ENCODE results near the gene XKR3.
"Not testable (repeated sequence)": the region's sequence is repeated elsewhere in the genome, so short reads cannot be mapped to it uniquely, and the experiment has no call there.

Gene XKR3

GRCh38 chr22:16854631-16855030 lies 29.4 kb upstream of the XKR3 start:
- H3K4me1 ChIP-seq (ENCODE audit: control insufficient read depth in 2 of 2, insufficient read depth in 1 of 2, low read depth in 1 of 2, low read length in 2 of 2) = no peaks in the 10 kb centered on the region
- no peak overlapping the region for H3K4ac ChIP-seq (ENCODE audit: low read length)
- H4K91ac ChIP-seq (ENCODE audit: low read depth, low read length, poor library complexity) = no peak overlapping the region
- H3K9ac ChIP-seq (ENCODE audit: low read depth, low read length, poor library complexity) = no peak overlapping the region
- H2AK5ac ChIP-seq (ENCODE audit: low read depth, low read length) = no peak overlapping the region
- H2BK120ac ChIP-seq (ENCODE audit: low read depth, low read length) = no peak overlapping the region
- no peak overlapping the region for H2BK5ac ChIP-seq (ENCODE audit: low read length)
- no peak for DNase-seq (ENCODE audit: low spot score)
- no peak overlapping the region for H3K27ac ChIP-seq (replicated peaks; ENCODE audit: low read length)
- no peak overlapping the region for H3K4me3 ChIP-seq (ENCODE audit: low read length in 2 of 2)
- no peak overlapping the region for H2BK15ac ChIP-seq (ENCODE audit: low read length)
- no peak overlapping the region for H3K18ac ChIP-seq (ENCODE audit: low read length)
- no peak overlapping the region for H2BK12ac ChIP-seq (ENCODE audit: low read length)
- no peak overlapping the region for H3K14ac ChIP-seq (ENCODE audit: low read length)
- no peak overlapping the region for H2AFZ ChIP-seq (ENCODE audit: low read length)
- H3K23ac ChIP-seq (ENCODE audit: low read depth, low read length, poor library complexity) = no peak overlapping the region
- no peak overlapping the region for H4K8ac ChIP-seq (ENCODE audit: low read depth, low read length)
- no peaks in the 10 kb centered on the region for H3K79me1 ChIP-seq (ENCODE audit: low read depth, low read length)
- H3K36me3 ChIP-seq (replicated peaks in 1 of 2; ENCODE audit: control insufficient read depth in 2 of 2, insufficient read depth in 2 of 2, low read length in 2 of 2) = no peaks in the 10 kb centered on the region
- H3K27me3 ChIP-seq (ENCODE audit: control insufficient read depth in 3 of 3, insufficient read depth in 3 of 3, low read depth in 1 of 3, low read length in 3 of 3) = no peaks in the 10 kb centered on the region
- no peak overlapping the region for H3K4me2 ChIP-seq (ENCODE audit: insufficient read depth, low read length, poor library complexity, severe bottlenecking)
- H3K9me3 ChIP-seq (replicated peaks in 1 of 2; ENCODE audit: control insufficient read depth in 2 of 2, insufficient read depth in 1 of 2, low read depth in 1 of 2, low read length in 2 of 2) = no peaks in the 10 kb centered on the region

DNA sequence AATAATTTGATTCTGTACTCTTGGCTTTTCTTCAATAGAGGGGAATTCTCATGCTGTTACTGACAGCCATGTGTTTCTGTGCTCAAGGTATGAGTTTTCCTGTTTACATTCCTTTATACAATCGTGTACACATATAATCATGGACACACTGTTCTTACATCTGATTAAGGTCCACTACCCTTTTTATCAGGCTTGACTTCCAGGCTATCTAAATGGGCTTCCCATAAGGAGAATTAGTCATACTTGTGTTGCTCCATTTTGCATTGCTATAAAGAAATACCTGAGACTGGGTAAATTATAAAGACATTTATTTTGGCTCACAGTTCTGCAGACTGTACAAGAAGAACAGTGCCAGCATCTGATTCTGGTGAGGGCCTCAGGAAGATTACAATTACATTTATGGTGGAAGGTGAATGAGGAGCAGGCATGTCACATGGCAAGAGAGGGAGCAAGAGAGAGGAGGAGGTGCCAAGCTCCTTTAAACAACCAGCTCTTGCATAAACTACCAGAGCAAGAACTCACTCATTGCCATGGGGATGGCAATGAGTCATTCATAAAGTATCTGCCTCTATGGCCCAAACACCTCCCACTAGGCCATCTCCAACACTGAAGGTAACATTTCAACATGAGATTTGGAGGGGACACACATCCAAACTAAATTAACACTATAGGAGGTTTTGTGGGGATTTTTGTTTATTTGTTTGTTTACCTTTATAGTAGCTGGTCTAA lies 26.2 kb upstream of the XKR3 start:
- H3K9ac ChIP-seq (ENCODE audit: low read depth, low read length, poor library complexity); H3K36me3 ChIP-seq (replicated peaks in 1 of 2; ENCODE audit: control insufficient read depth in 2 of 2, insufficient read depth in 2 of 2, low read length in 2 of 2); H2AFZ ChIP-seq (ENCODE audit: low read length); H3K4ac ChIP-seq (ENCODE audit: low read length); H4K8ac ChIP-seq (ENCODE audit: low read depth, low read length); H3K27ac ChIP-seq (replicated peaks; ENCODE audit: low read length); H3K18ac ChIP-seq (ENCODE audit: low read length); H2BK120ac ChIP-seq (ENCODE audit: low read depth, low read length); H3K4me1 ChIP-seq (ENCODE audit: control insufficient read depth in 2 of 2, insufficient read depth in 1 of 2, low read depth in 1 of 2, low read length in 2 of 2); H3K4me3 ChIP-seq (ENCODE audit: low read length in 2 of 2); H4K91ac ChIP-seq (ENCODE audit: low read depth, low read length, poor library complexity); H3K4me2 ChIP-seq (ENCODE audit: insufficient read depth, low read length, poor library complexity, severe bottlenecking); H3K14ac ChIP-seq (ENCODE audit: low read length); H3K27me3 ChIP-seq (ENCODE audit: control insufficient read depth in 3 of 3, insufficient read depth in 3 of 3, low read depth in 1 of 3, low read length in 3 of 3); H3K79me1 ChIP-seq (ENCODE audit: low read depth, low read length); H2BK5ac ChIP-seq (ENCODE audit: low read length); H2BK12ac ChIP-seq (ENCODE audit: low read length); H3K9me3 ChIP-seq (replicated peaks in 1 of 2; ENCODE audit: control insufficient read depth in 2 of 2, insufficient read depth in 1 of 2, low read depth in 1 of 2, low read length in 2 of 2); DNase-seq (ENCODE audit: low spot score); H2AK5ac ChIP-seq (ENCODE audit: low read depth, low read length); H2BK15ac ChIP-seq (ENCODE audit: low read length); H3K23ac ChIP-seq (ENCODE audit: low read depth, low read length, poor library complexity): not testable (repeated sequence)
- WGBS, 2 donors (ENCODE audit: extremely low coverage in 2 of 2, insufficient read length in 2 of 2, insufficient replicate concordance in 1 of 2) = no CpG with 5 or more reads among the region's 1 CpG

- no peaks in the 10 kb centered on the region for H3K36me3 ChIP-seq (replicated peaks in 1 of 2; ENCODE audit: control insufficient read depth in 2 of 2, insufficient read depth in 2 of 2, low read length in 2 of 2)
- H3K18ac ChIP-seq (ENCODE audit: low read length) = no peak overlapping the region
- H3K4me1 ChIP-seq (ENCODE audit: control insufficient read depth in 2 of 2, insufficient read depth in 1 of 2, low read depth in 1 of 2, low read length in 2 of 2) = no peaks in the 10 kb centered on the region
- no peak overlapping the region for H3K4me2 ChIP-seq (ENCODE audit: insufficient read depth, low read length, poor library complexity, severe bottlenecking)
- no peak overlapping the region for H2AFZ ChIP-seq (ENCODE audit: low read length)
- no peak overlapping the region for H2BK120ac ChIP-seq (ENCODE audit: low read depth, low read length)
- no peak overlapping the region for H3K9ac ChIP-seq (ENCODE audit: low read depth, low read length, poor library complexity)
- H4K91ac ChIP-seq (ENCODE audit: low read depth, low read length, poor library complexity) = no peak overlapping the region
- no peak overlapping the region for H3K14ac ChIP-seq (ENCODE audit: low read length)
- H4K8ac ChIP-seq (ENCODE audit: low read depth, low read length) = no peak overlapping the region
- H3K23ac ChIP-seq (ENCODE audit: low read depth, low read length, poor library complexity) = no peak overlapping the region
- no peak overlapping the region for H2AK5ac ChIP-seq (ENCODE audit: low read depth, low read length)
- H3K4ac ChIP-seq (ENCODE audit: low read length) = no peak overlapping the region
- WGBS, 2 donors (ENCODE audit: extremely low coverage in 2 of 2, insufficient read length in 2 of 2, insufficient replicate concordance in 1 of 2) = no CpG with 5 or more reads among the region's 1 CpG
- H3K4me3 ChIP-seq (ENCODE audit: low read length in 2 of 2) = no peak overlapping the region
- no peak overlapping the region for H2BK15ac ChIP-seq (ENCODE audit: low read length)
- DNase-seq (ENCODE audit: low spot score) = no peak
- no peak overlapping the region for H2BK12ac ChIP-seq (ENCODE audit: low read length)
- H3K27me3 ChIP-seq (ENCODE audit: control insufficient read depth in 3 of 3, insufficient read depth in 3 of 3, low read depth in 1 of 3, low read length in 3 of 3) = no peaks in the 10 kb centered on the region
- no peaks in the 10 kb centered on the region for H3K79me1 ChIP-seq (ENCODE audit: low read depth, low read length)
- H2BK5ac ChIP-seq (ENCODE audit: low read length) = no peak overlapping the region
- H3K27ac ChIP-seq (replicated peaks; ENCODE audit: low read length) = no peak overlapping the region
- H3K9me3 ChIP-seq (replicated peaks in 1 of 2; ENCODE audit: control insufficient read depth in 2 of 2, insufficient read depth in 1 of 2, low read depth in 1 of 2, low read length in 2 of 2) = no peaks in the 10 kb centered on the region
Observed at GRCh38 chr22:16847271-16847670, 22.1 kb upstream of the XKR3 start.

DNA sequence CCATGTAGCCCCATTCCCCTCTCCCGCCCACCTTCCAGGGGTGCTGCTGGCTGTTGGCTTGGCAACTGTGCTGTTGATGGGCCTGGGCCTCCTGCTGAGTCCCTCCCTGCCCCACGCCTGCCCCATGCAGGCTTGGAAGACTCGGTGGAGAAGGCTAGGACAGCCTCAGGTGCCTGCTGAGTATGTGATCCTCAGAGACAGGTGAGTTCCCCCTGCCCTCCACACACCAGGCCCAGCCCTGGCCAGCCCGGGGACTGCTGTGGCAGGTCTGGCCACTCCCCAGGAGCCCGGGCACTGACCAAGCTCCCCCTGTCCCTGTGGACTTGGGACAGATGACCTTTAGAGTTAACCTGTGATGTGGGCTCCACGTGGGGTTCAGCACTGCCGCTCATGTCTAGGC lies 20.7 kb upstream of the XKR3 start:
- no peaks in the 10 kb centered on the region for H3K9me3 ChIP-seq (replicated peaks in 1 of 2; ENCODE audit: control insufficient read depth in 2 of 2, insufficient read depth in 1 of 2, low read depth in 1 of 2, low read length in 2 of 2)
- H4K91ac ChIP-seq (ENCODE audit: low read depth, low read length, poor library complexity) = no peak overlapping the region
- no peaks in the 10 kb centered on the region for H3K36me3 ChIP-seq (replicated peaks in 1 of 2; ENCODE audit: control insufficient read depth in 2 of 2, insufficient read depth in 2 of 2, low read length in 2 of 2)
- H4K8ac ChIP-seq (ENCODE audit: low read depth, low read length) = no peak overlapping the region
- no peak overlapping the region for H2BK12ac ChIP-seq (ENCODE audit: low read length)
- H3K4me3 ChIP-seq (ENCODE audit: low read length in 2 of 2) = no peak overlapping the region
- no peak overlapping the region for H3K18ac ChIP-seq (ENCODE audit: low read length)
- no peak overlapping the region for H2AFZ ChIP-seq (ENCODE audit: low read length)
- H3K23ac ChIP-seq (ENCODE audit: low read depth, low read length, poor library complexity) = peak overlapping the region; percentile 40
- H3K27me3 ChIP-seq (ENCODE audit: control insufficient read depth in 3 of 3, insufficient read depth in 3 of 3, low read depth in 1 of 3, low read length in 3 of 3) = no peaks in the 10 kb centered on the region
- no peak overlapping the region for H3K14ac ChIP-seq (ENCODE audit: low read length)
- H3K79me1 ChIP-seq (ENCODE audit: low read depth, low read length) = no peaks in the 10 kb centered on the region
- no peak overlapping the region for H2BK5ac ChIP-seq (ENCODE audit: low read length)
- no peak overlapping the region for H3K4me2 ChIP-seq (ENCODE audit: insufficient read depth, low read length, poor library complexity, severe bottlenecking)
- no peaks in the 10 kb centered on the region for H3K4me1 ChIP-seq (ENCODE audit: control insufficient read depth in 2 of 2, insufficient read depth in 1 of 2, low read depth in 1 of 2, low read length in 2 of 2)
- H3K4ac ChIP-seq (ENCODE audit: low read length) = no peak overlapping the region
- DNase-seq (ENCODE audit: low spot score) = no peak
- H2BK120ac ChIP-seq (ENCODE audit: low read depth, low read length) = no peak overlapping the region
- no peak overlapping the region for H2AK5ac ChIP-seq (ENCODE audit: low read depth, low read length)
- H2BK15ac ChIP-seq (ENCODE audit: low read length) = no peak overlapping the region
- H3K27ac ChIP-seq (replicated peaks; ENCODE audit: low read length) = no peak overlapping the region
- no CpG with 5 or more reads among the region's 7 CpGs for WGBS, 2 donors (ENCODE audit: extremely low coverage in 2 of 2, insufficient read length in 2 of 2, insufficient replicate concordance in 1 of 2)
- no peak overlapping the region for H3K9ac ChIP-seq (ENCODE audit: low read depth, low read length, poor library complexity)

All from neuronal stem cell (in vitro differentiated cells).